Transverse colon (tissue), 4 donors: Measurements from ENCODE around the gene TRDN.

Source experiments
- POLR2A ChIP-seq: fragments of 450-650 bp; IDR thresholded peaks from one replicate; pipeline ENCODE4 v1.6.1; 2016; ENCODE audit warnings: antibody characterized with exemption, mild to moderate bottlenecking, moderate library complexity
- POLR2AphosphoS5 ChIP-seq, 3 donors: sonication (generic); formaldehyde crosslinking; IDR thresholded peaks; one replicate each; pipeline ENCODE4 v1.6.1; 2016; ENCODE audit warnings: antibody characterized with exemption in 3 of 3
- TF ChIP-seq, protein P1 (sequence below), 5 experiments: fragments of 200-600 bp in 3 of 5; fragments of 450-650 bp in 2 of 5; sonication (generic) in 3 of 5; IDR thresholded peaks; 1 replicate in 2 of 5; 2 replicates in 3 of 5; pipeline ENCODE4 v1.5.1; 2016 to 2017; ENCODE audit warnings: antibody characterized with exemption in 5 of 5, inconsistent platforms in 3 of 5, mild to moderate bottlenecking in 2 of 5, moderate library complexity in 1 of 5

- TF ChIP-seq, protein P1, sequence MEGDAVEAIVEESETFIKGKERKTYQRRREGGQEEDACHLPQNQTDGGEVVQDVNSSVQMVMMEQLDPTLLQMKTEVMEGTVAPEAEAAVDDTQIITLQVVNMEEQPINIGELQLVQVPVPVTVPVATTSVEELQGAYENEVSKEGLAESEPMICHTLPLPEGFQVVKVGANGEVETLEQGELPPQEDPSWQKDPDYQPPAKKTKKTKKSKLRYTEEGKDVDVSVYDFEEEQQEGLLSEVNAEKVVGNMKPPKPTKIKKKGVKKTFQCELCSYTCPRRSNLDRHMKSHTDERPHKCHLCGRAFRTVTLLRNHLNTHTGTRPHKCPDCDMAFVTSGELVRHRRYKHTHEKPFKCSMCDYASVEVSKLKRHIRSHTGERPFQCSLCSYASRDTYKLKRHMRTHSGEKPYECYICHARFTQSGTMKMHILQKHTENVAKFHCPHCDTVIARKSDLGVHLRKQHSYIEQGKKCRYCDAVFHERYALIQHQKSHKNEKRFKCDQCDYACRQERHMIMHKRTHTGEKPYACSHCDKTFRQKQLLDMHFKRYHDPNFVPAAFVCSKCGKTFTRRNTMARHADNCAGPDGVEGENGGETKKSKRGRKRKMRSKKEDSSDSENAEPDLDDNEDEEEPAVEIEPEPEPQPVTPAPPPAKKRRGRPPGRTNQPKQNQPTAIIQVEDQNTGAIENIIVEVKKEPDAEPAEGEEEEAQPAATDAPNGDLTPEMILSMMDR (IDR thresholded peaks at IDR 0.05) = no peak
- no peak for TF ChIP-seq POLR2AphosphoS5 (IDR thresholded peaks at IDR 0.05)
- no peak for TF ChIP-seq POLR2A
Observed at GRCh38 chr6:123447315-123447937, 189.3 kb downstream of the TRDN start.
